ENCODE results near the gene TLCD3B. TPM values are rescaled to one million over a fixed set of nuclear protein-coding genes. Genes with fewer than 3 reads are reported as not detected.

Gene TLCD3B
- total RNA-seq, 4 donors from 2014 or later: 0.23 TPM; not detected in 3

GRCh38 chr16:30027588-30028437, 3.3 kb downstream of the TLCD3B start:
- Histone ChIP-seq H3K27ac (replicated peaks in 1 of 4) (no peak overlapping the region), H3K4me3 (no peak overlapping the region), H3K27me3 (peaks cover 0 to 80% (median 33%) of the 10 kb centered on the region in 4 donors), H3K4me1 (peaks cover 9 to 19% (median 13%) of the 10 kb centered on the region in 4 donors), H3K36me3 (no peaks in the 10 kb centered on the region), H3K9me3 (no peaks in the 10 kb centered on the region)
- TF ChIP-seq EP300 (IDR thresholded peaks at IDR 0.05) (no peak), POLR2AphosphoS5 (IDR thresholded peaks at IDR 0.05) (no peak), POLR2A (IDR thresholded peaks at IDR 0.05; ENCODE audit: low read depth) (no peak), CTCF (IDR thresholded peaks at IDR 0.05) (no peak)
- intact Hi-C loops (cut with DNase I): no loop called here
- 35% methylated on average over 13 of the region's 13 CpGs for WGBS
- no peak for DNase-seq (ENCODE audit: extremely low spot score)

GRCh38 chr16:30026449-30026848, 4.6 kb downstream of the TLCD3B start:
- intact Hi-C loops (cut with DNase I): no loop called here
- no peak for DNase-seq (ENCODE audit: extremely low spot score)
- TF ChIP-seq POLR2AphosphoS5 (IDR thresholded peaks at IDR 0.05): no peak
- TF ChIP-seq POLR2A (IDR thresholded peaks at IDR 0.05; ENCODE audit: low read depth): no peak
- TF ChIP-seq EP300 (IDR thresholded peaks at IDR 0.05): no peak
- no peak for TF ChIP-seq CTCF (IDR thresholded peaks at IDR 0.05)
- WGBS: 84% methylated on average over 16 of the region's 18 CpGs
- peaks cover 10 to 18% (median 16%) of the 10 kb centered on the region in 4 donors for H3K4me1 ChIP-seq
- H3K27ac ChIP-seq (replicated peaks in 1 of 4): no peak overlapping the region
- H3K4me3 ChIP-seq: no peak overlapping the region
- H3K27me3 ChIP-seq: peaks cover 0 to 66% (median 24%) of the 10 kb centered on the region in 4 donors
- H3K36me3 ChIP-seq: no peaks in the 10 kb centered on the region
- no peaks in the 10 kb centered on the region for H3K9me3 ChIP-seq

GRCh38 chr16:30025574-30025973, 5.5 kb downstream of the TLCD3B start:
- no peak for TF ChIP-seq CTCF (IDR thresholded peaks at IDR 0.05)
- TF ChIP-seq POLR2AphosphoS5 (IDR thresholded peaks at IDR 0.05): no peak
- no peak for TF ChIP-seq EP300 (IDR thresholded peaks at IDR 0.05)
- TF ChIP-seq POLR2A (IDR thresholded peaks at IDR 0.05; ENCODE audit: low read depth): no peak
- Histone ChIP-seq H3K36me3 (no peaks in the 10 kb centered on the region), H3K4me1 (peaks cover 6 to 18% (median 15%) of the 10 kb centered on the region in 4 donors), H3K4me3 (no peak overlapping the region), H3K27me3 (peaks cover 0 to 58% (median 16%) of the 10 kb centered on the region in 4 donors), H3K27ac (replicated peaks in 1 of 4) (no peak overlapping the region), H3K9me3 (no peaks in the 10 kb centered on the region)
- no peak for DNase-seq (ENCODE audit: extremely low spot score)
- WGBS: no CpG with 5 or more reads among the region's 7 CpGs
- intact Hi-C loops (cut with DNase I): no loop called here

GRCh38 chr16:30025156-30025555, 5.9 kb downstream of the TLCD3B start:
- Histone ChIP-seq H3K27ac (replicated peaks in 1 of 4) (no peak overlapping the region), H3K27me3 (peaks cover 0 to 53% (median 11%) of the 10 kb centered on the region in 4 donors)
- intact Hi-C loops (cut with DNase I): no loop called here

More at GRCh38 chr16:30025156-30025555, 5.9 kb downstream of the TLCD3B start:
- Histone ChIP-seq H3K4me3 (no peak overlapping the region), H3K9me3 (no peaks in the 10 kb centered on the region), H3K36me3 (no peaks in the 10 kb centered on the region), H3K4me1 (peaks cover 6 to 14% (median 13%) of the 10 kb centered on the region in 4 donors)
- TF ChIP-seq POLR2A (IDR thresholded peaks at IDR 0.05; ENCODE audit: low read depth) (no peak), POLR2AphosphoS5 (IDR thresholded peaks at IDR 0.05) (no peak), CTCF (IDR thresholded peaks at IDR 0.05) (no peak), EP300 (IDR thresholded peaks at IDR 0.05) (no peak)
- no peak for DNase-seq (ENCODE audit: extremely low spot score)
- WGBS: 82% methylated on average over 17 of the region's 20 CpGs
